Smooth muscle cell (in vitro differentiated cells): ENCODE results near the gene GBE1. TPM values are rescaled to one million over a fixed set of nuclear protein-coding genes. Genes with fewer than 3 reads are reported as not detected.
"Not testable (repeated sequence)": the region's sequence is repeated elsewhere in the genome, so short reads cannot be mapped to it uniquely, and the experiment has no call there.

Experiments used
- DNase-seq: peaks from one replicate; lab custom pipeline; 2025; ENCODE audit not compliant: unreplicated experiment; lab: John Stamatoyannopoulos, UW
- H2AFZ ChIP-seq: fragments of 200-600 bp; sonication (generic); 2 replicates; pipeline ENCODE4 v1.6.0; 2016; ENCODE audit warnings: antibody characterized with exemption, low read depth, mild to moderate bottlenecking
- H3F3A ChIP-seq: fragments of 200-600 bp; sonication (generic); 2 replicates; pipeline ENCODE4 v1.6.0; 2017; ENCODE audit warnings: antibody characterized with exemption, low read depth
- H3K27ac ChIP-seq: fragments of 200-600 bp; sonication (generic); 2 replicates; pipeline ENCODE4 v1.5.1; 2016; ENCODE audit warnings: low read depth, mild to moderate bottlenecking
- H3K27me3 ChIP-seq: fragments of 200-600 bp; sonication (generic); 2 replicates; pipeline ENCODE4 v1.6.1; 2016; ENCODE audit warnings: low read depth, mild to moderate bottlenecking
- H3K36me3 ChIP-seq: fragments of 200-600 bp; sonication (generic); 2 replicates; pipeline ENCODE4 v1.5.1; 2016; ENCODE audit warnings: low read depth
- H3K4me1 ChIP-seq: fragments of 200-600 bp; sonication (generic); 2 replicates; pipeline ENCODE4 v1.5.1; 2016; ENCODE audit warnings: low read depth
- H3K4me2 ChIP-seq: fragments of 200-600 bp; sonication (generic); 2 replicates; pipeline ENCODE4 v1.6.0; 2016; ENCODE audit warnings: mild to moderate bottlenecking
- H3K4me3 ChIP-seq: fragments of 200-600 bp; sonication (generic); 2 replicates; pipeline ENCODE4 v1.5.1; 2016; ENCODE audit warnings: mild to moderate bottlenecking
- H3K79me2 ChIP-seq: fragments of 200-600 bp; sonication (generic); 2 replicates; pipeline ENCODE4 v1.6.0; 2016; ENCODE audit warnings: low read depth, mild to moderate bottlenecking
- H3K9ac ChIP-seq: fragments of 200-600 bp; sonication (generic); 2 replicates; pipeline ENCODE4 v1.6.0; 2016; ENCODE audit warnings: low read depth
- H3K9me3 ChIP-seq: fragments of 200-600 bp; sonication (generic); replicated peaks from 2 replicates; pipeline ENCODE4 v1.5.1; 2016; ENCODE audit warnings: low read depth
- H4K20me1 ChIP-seq: fragments of 200-600 bp; sonication (generic); 2 replicates; pipeline ENCODE4 v1.6.0; 2016; ENCODE audit warnings: low read depth
- CTCF ChIP-seq: fragments of 200-600 bp; sonication (generic); IDR thresholded peaks from 2 replicates; pipeline ENCODE4 v1.5.1; 2017; ENCODE audit warnings: borderline replicate concordance, mild to moderate bottlenecking, antibody characterized with exemption; ENCODE audit not compliant: insufficient read depth, poor library complexity, severe bottlenecking
- WGBS: methylation state at CpG from one replicate; pipeline ENCODE4 v1.1.7; 2016; ENCODE audit warnings: low lambda C conversion rate; 5-methylcytosine and 5-hydroxymethylcytosine counted together
- polyA plus RNA-seq: library from polyadenylated mRNA; unstranded; fragments of >200 nt; fragmentation: Nextera tagmentation; extraction: Ambion mirVana; gene quantifications from 2 replicates; pipeline ENCODE4 v1.2.1, GENCODE V29; 2016
- total RNA-seq: library from RNA; depleted of rRNA; stranded (reverse); fragments of >200 nt; gene quantifications from 2 replicates; pipeline ENCODE4 v1.2.3, GENCODE V29; 2014

Gene GBE1
- total and polyA plus RNA-seq, 2 experiments from 2014 or later = 23.4 to 50.8 TPM

GRCh38 chr3:81764002-81764401 is 2.6 kb upstream of the GBE1 start:
- Histone ChIP-seq H3K27me3 (no peaks in the 10 kb centered on the region), H3K27ac (no peak overlapping the region), H3K4me3 (no peak overlapping the region), H3K9ac (no peak overlapping the region), H3K9me3 (no peaks in the 10 kb centered on the region), H3F3A (peaks cover 6% of the 10 kb centered on the region), H4K20me1 (no peaks in the 10 kb centered on the region), H3K4me2 (no peak overlapping the region), H3K36me3 (no peaks in the 10 kb centered on the region), H2AFZ (no peak overlapping the region), H3K79me2 (peaks cover 10% of the 10 kb centered on the region), H3K4me1 (peaks cover 7% of the 10 kb centered on the region)
- TF ChIP-seq CTCF = no peak
- no peak for DNase-seq
- 91% methylated on average over 7 of the region's 7 CpGs for WGBS

- Histone ChIP-seq H3K4me2 (no peak overlapping the region), H3K27me3 (no peaks in the 10 kb centered on the region), H3K36me3 (no peaks in the 10 kb centered on the region), H2AFZ (no peak overlapping the region), H3K79me2 (peaks cover 15% of the 10 kb centered on the region), H3K9me3 (no peaks in the 10 kb centered on the region), H3F3A (peaks cover 6% of the 10 kb centered on the region), H3K9ac (no peak overlapping the region), H3K4me1 (peaks cover 7% of the 10 kb centered on the region), H3K27ac (no peak overlapping the region), H3K4me3 (no peak overlapping the region), H4K20me1 (no peaks in the 10 kb centered on the region)
- DNase-seq = no peak
- 80% methylated on average over 4 of the region's 4 CpGs for WGBS
- TF ChIP-seq CTCF = no peak
These were observed 1.6 kb upstream of the GBE1 start for GRCh38 chr3:81763001-81763400.

- peak overlapping the region; percentile 91 for H3K4me2 ChIP-seq
- H3K4me3 ChIP-seq = peak overlapping the region; percentile 89
- peak overlapping the region; percentile 93 for H2AFZ ChIP-seq
- no peaks in the 10 kb centered on the region for H3K9me3 ChIP-seq
- H3K4me1 ChIP-seq = peaks cover 7% of the 10 kb centered on the region
- TF ChIP-seq CTCF = no peak
- 54% methylated on average over 6 of the region's 6 CpGs for WGBS
- H3K36me3 ChIP-seq = no peaks in the 10 kb centered on the region
- no peaks in the 10 kb centered on the region for H4K20me1 ChIP-seq
- H3K27ac ChIP-seq = peak overlapping the region; percentile 100
- peak overlapping the region; percentile 99 for H3K9ac ChIP-seq
- peaks cover 18% of the 10 kb centered on the region for H3K79me2 ChIP-seq
- no peak for DNase-seq
- H3F3A ChIP-seq = peaks cover 6% of the 10 kb centered on the region
- H3K27me3 ChIP-seq = no peaks in the 10 kb centered on the region
These were observed 597 bp upstream of the GBE1 start for GRCh38 chr3:81761904-81762580.

- Histone ChIP-seq H3K4me2 (peak overlapping the region; percentile 91), H3K27ac (peak overlapping the region; percentile 100), H3K4me1 (peaks cover 7% of the 10 kb centered on the region), H3K79me2 (peaks cover 35% of the 10 kb centered on the region), H3K4me3 (peak overlapping the region; percentile 89), H4K20me1 (no peaks in the 10 kb centered on the region), H3K9me3 (no peaks in the 10 kb centered on the region), H2AFZ (peak overlapping the region; percentile 93), H3F3A (peaks cover 6% of the 10 kb centered on the region), H3K9ac (peak overlapping the region; percentile 99), H3K36me3 (peaks cover 2% of the 10 kb centered on the region), H3K27me3 (no peaks in the 10 kb centered on the region)
- no peak for DNase-seq
- TF ChIP-seq CTCF = no peak
- WGBS = 79% methylated on average over 3 of the region's 3 CpGs
These were observed 1.2 kb downstream of the GBE1 start for GRCh38 chr3:81760215-81760614.

GRCh38 chr3:81758771-81759170 is 2.7 kb downstream of the GBE1 start:
- H3K4me3 ChIP-seq, H3K36me3 ChIP-seq, H3K4me1 ChIP-seq, H4K20me1 ChIP-seq, H3F3A ChIP-seq, DNase-seq, H3K9ac ChIP-seq, H3K27ac ChIP-seq, H3K9me3 ChIP-seq, H3K27me3 ChIP-seq, H2AFZ ChIP-seq: not testable (repeated sequence)
- 96% methylated on average over 4 of the region's 4 CpGs for WGBS
- H3K79me2 ChIP-seq = peaks cover 45% of the 10 kb centered on the region
- H3K4me2 ChIP-seq = peak overlapping the region; percentile 91
